ENCODE measurements around the gene GRIPAP1. TPM values are rescaled to one million over a fixed set of nuclear protein-coding genes. Genes with fewer than 3 reads are reported as not detected.

The GRIPAP1 gene
- total RNA-seq, 2 donors from 2014 or later: 26.9 to 62.4 TPM

DNA sequence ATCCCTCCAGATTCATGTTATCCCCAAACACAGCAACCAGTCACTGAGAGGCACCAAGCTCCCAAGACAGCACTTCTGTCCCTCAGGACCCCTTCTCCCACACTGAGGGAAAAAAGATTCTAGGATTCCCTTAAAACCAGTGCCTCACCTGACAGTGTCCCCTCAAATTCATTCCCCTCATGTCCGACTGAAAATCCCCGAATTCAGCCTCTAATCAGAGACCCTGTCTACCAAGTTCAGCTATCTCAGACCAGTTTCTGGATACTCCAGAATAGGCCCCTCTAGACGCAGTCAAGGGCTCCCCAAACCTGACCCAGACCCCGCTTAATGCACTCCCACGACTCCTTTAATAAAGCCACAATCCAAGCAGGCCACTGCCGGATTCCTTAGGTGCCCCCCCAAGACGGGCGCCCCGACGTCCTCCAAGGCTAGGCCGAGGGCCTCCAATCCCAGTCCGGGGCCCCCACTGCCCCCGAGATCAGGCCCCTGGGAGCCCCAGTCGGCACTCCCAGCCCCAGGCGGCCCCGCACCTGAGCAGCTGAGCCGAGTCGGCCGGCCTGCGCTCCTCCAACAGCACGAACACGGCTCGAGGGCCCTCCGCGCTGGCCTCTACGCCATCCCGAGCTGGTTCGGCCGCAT, 40.6 kb upstream of the GRIPAP1 start:
- H3K4me1 ChIP-seq (replicated peaks): no peaks in the 10 kb centered on the region
- H3K27ac ChIP-seq: peak overlapping the region; percentile 95 to 97
- peak overlapping the region; percentile 63 to 73 for H3K4me3 ChIP-seq
- intact Hi-C loops (cut with DNase I): loop anchor here (1.0 to 10.0 kb wide), 4 partner anchors 40 to 238 kb away; partner anchors contain the start of genes GRIPAP1, HDAC6, PIM2 and SLC35A2
- 0% methylated on average over 4 of the region's 29 CpGs for WGBS
- no peaks in the 10 kb centered on the region for H3K9me3 ChIP-seq
- TF ChIP-seq POLR2AphosphoS5 (IDR thresholded peaks at IDR 0.05) (no peak), POLR2A (IDR thresholded peaks at IDR 0.05) (no peak)
- TF ChIP-seq, protein P1, sequence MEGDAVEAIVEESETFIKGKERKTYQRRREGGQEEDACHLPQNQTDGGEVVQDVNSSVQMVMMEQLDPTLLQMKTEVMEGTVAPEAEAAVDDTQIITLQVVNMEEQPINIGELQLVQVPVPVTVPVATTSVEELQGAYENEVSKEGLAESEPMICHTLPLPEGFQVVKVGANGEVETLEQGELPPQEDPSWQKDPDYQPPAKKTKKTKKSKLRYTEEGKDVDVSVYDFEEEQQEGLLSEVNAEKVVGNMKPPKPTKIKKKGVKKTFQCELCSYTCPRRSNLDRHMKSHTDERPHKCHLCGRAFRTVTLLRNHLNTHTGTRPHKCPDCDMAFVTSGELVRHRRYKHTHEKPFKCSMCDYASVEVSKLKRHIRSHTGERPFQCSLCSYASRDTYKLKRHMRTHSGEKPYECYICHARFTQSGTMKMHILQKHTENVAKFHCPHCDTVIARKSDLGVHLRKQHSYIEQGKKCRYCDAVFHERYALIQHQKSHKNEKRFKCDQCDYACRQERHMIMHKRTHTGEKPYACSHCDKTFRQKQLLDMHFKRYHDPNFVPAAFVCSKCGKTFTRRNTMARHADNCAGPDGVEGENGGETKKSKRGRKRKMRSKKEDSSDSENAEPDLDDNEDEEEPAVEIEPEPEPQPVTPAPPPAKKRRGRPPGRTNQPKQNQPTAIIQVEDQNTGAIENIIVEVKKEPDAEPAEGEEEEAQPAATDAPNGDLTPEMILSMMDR (IDR thresholded peaks at IDR 0.05): no peak
- H3K27me3 ChIP-seq (replicated peaks; ENCODE audit: insufficient read depth): no peaks in the 10 kb centered on the region
- DNase-seq (ENCODE audit: low spot score): no peak
- no peaks in the 10 kb centered on the region for H3K36me3 ChIP-seq

DNA sequence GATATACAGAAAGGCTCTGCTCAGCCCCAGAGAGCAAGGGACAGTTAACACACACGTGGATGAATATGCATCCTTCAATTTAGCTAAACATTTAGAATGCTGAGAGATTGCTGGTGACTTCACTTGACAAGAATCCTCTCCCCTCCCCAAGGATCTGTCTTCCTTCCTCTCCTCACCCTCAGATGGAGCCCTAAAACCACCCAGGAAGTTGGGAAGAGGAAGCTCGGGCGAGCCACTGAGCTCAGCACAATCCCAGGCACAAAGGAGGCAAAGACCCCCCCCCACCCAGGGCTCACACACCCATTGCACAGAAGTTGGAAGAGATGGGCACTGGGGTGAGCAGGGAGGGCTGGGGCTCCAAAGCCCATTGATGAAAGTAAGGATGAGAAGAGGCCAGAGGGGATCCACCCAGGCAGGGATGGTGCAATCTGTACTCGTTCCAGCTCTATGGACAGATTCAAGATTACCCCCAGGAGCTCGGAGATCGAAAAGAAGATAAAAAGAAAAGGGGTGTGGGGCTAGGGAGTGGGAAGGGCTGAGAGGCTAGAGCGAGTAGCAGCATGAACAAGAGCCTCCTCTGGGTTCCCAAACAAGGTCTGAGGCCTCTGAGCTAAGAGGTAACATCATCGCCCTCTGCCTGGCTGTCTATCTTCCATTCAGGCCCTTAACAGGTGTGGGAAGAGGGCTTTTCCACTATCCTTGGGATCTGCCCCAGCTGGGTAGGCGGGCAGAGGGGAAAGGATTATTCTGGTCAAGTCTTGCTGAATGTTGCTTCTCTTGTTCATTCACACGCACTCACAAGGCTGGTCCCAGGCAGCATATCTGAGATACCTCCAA, 39.9 kb upstream of the GRIPAP1 start:
- Histone ChIP-seq H3K4me3 (peak overlapping the region; percentile 63 to 73), H3K4me1 (replicated peaks) (no peaks in the 10 kb centered on the region), H3K9me3 (no peaks in the 10 kb centered on the region), H3K27me3 (replicated peaks; ENCODE audit: insufficient read depth) (no peaks in the 10 kb centered on the region), H3K36me3 (no peaks in the 10 kb centered on the region), H3K27ac (peak overlapping the region; percentile 95 to 97)
- TF ChIP-seq, protein P1 (IDR thresholded peaks at IDR 0.05): no peak
- TF ChIP-seq POLR2A (IDR thresholded peaks at IDR 0.05) (no peak), POLR2AphosphoS5 (IDR thresholded peaks at IDR 0.05) (no peak)
- WGBS: 0% methylated on average over 10 of the region's 10 CpGs
- DNase-seq (ENCODE audit: low spot score): no peak
- intact Hi-C loops (cut with DNase I): loop anchor here (5.0 to 10.0 kb wide), 3 partner anchors 40 to 237 kb away; partner anchors contain the start of genes GRIPAP1, HDAC6, PIM2 and SLC35A2

DNA sequence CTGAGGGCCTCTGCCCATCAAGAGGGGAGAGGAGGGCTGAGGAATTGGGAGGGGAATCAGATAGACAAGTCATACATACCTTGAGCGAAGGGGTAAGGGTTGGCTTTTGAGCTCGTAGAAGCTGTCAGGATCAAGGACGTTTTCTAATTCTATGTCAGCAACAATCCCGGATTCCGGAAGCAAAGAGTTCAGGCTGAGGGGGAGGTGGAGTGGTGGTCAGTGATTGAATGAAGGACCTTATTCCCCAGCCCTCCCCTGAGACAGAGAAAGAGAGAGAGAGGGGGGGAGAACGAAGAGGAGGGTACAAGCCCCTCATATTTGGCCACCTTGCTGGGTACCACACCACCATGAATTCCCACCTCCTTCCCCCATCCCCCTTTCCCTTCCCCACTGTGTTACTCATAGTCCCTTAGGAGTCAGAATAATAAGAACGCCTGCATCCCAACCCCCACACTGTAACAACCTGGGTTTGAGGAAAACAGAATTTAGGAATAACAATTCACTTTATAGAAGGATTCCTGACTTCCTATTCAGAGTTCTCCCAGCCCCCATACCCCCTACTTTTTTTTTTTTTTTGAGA, 38.4 kb upstream of the GRIPAP1 start:
- H3K4me3 ChIP-seq: no peak overlapping the region
- TF ChIP-seq POLR2AphosphoS5 (IDR thresholded peaks at IDR 0.05) (no peak), POLR2A (IDR thresholded peaks at IDR 0.05) (no peak)
- TF ChIP-seq, protein P1 (IDR thresholded peaks at IDR 0.05): no peak
- WGBS: 17% methylated on average over 7 of the region's 7 CpGs

DNA sequence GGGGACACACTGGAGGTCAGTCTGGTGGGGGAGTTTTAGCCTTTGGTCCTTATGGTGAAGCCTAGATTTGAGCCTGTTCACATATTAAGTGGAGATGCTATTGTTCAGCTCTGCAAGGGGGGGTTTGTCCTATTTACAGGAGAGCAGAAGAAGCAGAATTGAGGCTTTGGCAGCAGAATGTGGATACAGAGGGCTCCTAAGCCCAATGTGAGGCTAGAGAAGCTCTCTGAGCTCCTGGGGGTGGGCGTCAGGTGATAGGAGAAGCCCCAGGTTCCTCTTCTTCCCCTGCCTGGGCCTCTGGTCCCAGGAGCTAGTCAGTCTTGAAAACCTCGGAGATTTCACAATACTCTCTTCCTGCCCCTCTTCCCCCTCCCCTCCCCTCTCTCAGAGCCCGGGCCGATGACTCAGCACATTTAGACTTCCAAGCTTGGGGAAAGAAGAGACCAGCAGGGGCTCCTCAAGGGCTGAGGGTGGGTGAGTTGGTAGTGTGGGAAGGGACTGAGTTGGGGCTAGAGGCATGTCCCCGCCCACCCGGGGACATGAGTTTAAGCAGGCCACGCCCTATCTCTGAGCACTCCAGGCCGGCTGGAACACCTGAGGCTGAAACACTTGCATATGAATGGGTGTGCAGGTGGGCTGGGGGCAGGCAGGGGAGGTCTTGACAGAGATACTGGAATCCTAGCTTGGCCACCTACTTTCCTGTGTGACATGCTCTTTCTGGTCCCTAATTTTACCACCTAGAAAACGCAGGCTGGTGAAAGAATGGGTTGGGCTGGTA, 37.7 kb upstream of the GRIPAP1 start:
- no peaks in the 10 kb centered on the region for H3K4me1 ChIP-seq (replicated peaks)
- intact Hi-C loops (cut with DNase I): loop anchor here (5.0 to 10.0 kb wide), 3 partner anchors 37 to 235 kb away; partner anchors contain the start of genes GRIPAP1, HDAC6, PIM2 and SLC35A2
- no peaks in the 10 kb centered on the region for H3K9me3 ChIP-seq
- WGBS: 2% methylated on average over 9 of the region's 9 CpGs
- H3K4me3 ChIP-seq: no peak overlapping the region
- TF ChIP-seq, protein P1 (IDR thresholded peaks at IDR 0.05): peak in 1 of 4 experiments; percentile 9
- TF ChIP-seq POLR2A (IDR thresholded peaks at IDR 0.05): peak; percentile 14
- TF ChIP-seq POLR2AphosphoS5 (IDR thresholded peaks at IDR 0.05): peak; percentile 68
- no peaks in the 10 kb centered on the region for H3K36me3 ChIP-seq
- H3K27me3 ChIP-seq (replicated peaks; ENCODE audit: insufficient read depth): no peaks in the 10 kb centered on the region
- DNase-seq (ENCODE audit: low spot score): peak; percentile 59
- peak overlapping the region; percentile 74 to 95 for H3K27ac ChIP-seq

More for the DNA sequence above, 38.4 kb upstream of the GRIPAP1 start:
- no peaks in the 10 kb centered on the region for H3K4me1 ChIP-seq (replicated peaks)
- H3K27ac ChIP-seq: peak overlapping the region; percentile 74 to 95
- no peak for DNase-seq (ENCODE audit: low spot score)
- no peaks in the 10 kb centered on the region for H3K27me3 ChIP-seq (replicated peaks; ENCODE audit: insufficient read depth)
- intact Hi-C loops (cut with DNase I): loop anchor here (5.0 to 10.0 kb wide), 3 partner anchors 38 to 236 kb away; partner anchors contain the start of genes GRIPAP1, HDAC6, PIM2 and SLC35A2
- H3K36me3 ChIP-seq: no peaks in the 10 kb centered on the region
- no peaks in the 10 kb centered on the region for H3K9me3 ChIP-seq

Measured in prostate gland (tissue), 2 donors.